Psoas muscle (tissue), 8 donors: ENCODE results near the gene CTH. TPM values are rescaled to one million over a fixed set of nuclear protein-coding genes. Genes with fewer than 3 reads are reported as not detected.

ENCODE experiments used
- ATAC-seq, 4 donors: fragments of 200-7000 bp; cut with Tn5 transposase; one replicate each; pipeline ENCODE4 v1.9.1; 2020; ENCODE audit warnings: moderate library complexity in 3 of 4, mild to moderate bottlenecking in 2 of 4
- DNase-seq, 2 donors: peaks; one replicate each; pipeline ENCODE4 v3.0.0-alpha.2; 2020
- H3K27ac ChIP-seq: fragments of 200-600 bp; one replicate; pipeline ENCODE4 v1.8.0; 2022
- H3K27me3 ChIP-seq, 3 donors: fragments of 200-600 bp in 1 of 3; one replicate each; pipeline versions ENCODE4 v1.6.1 to v1.8.0; 2013 to 2022; ENCODE audit warnings: low read length in 2 of 3, mild to moderate bottlenecking in 2 of 3, moderate library complexity in 1 of 3; ENCODE audit not compliant: insufficient read depth in 3 of 3
- H3K36me3 ChIP-seq, 2 donors: fragments of 200-600 bp in 1 of 2; one replicate each; pipeline versions ENCODE4 v1.6.1 to v1.8.0; 2013 to 2022; ENCODE audit warnings: low read depth in 1 of 2, mild to moderate bottlenecking in 1 of 2, moderate library complexity in 1 of 2; ENCODE audit not compliant: insufficient read depth in 1 of 2
- H3K4me1 ChIP-seq: fragments of 200-600 bp; one replicate; pipeline ENCODE4 v1.8.0; 2022
- H3K4me3 ChIP-seq: fragments of 200-600 bp; one replicate; pipeline ENCODE4 v1.8.0; 2022; ENCODE audit warnings: mild to moderate bottlenecking
- H3K9me3 ChIP-seq: fragments of 200-600 bp; one replicate; pipeline ENCODE4 v1.8.0; 2022
- CTCF ChIP-seq: fragments of 200-600 bp; IDR thresholded peaks from one replicate; pipeline ENCODE4 v1.8.0; 2022; ENCODE audit warnings: antibody characterized with exemption
- WGBS, 3 donors: extraction: QIAGEN DNeasy Blood & Tissue Kit; methylation state at CpG; one replicate each; pipeline versions ENCODE4 v1.1.6 to v1.1.7; 2013; 5-methylcytosine and 5-hydroxymethylcytosine counted together
- intact Hi-C, 2 donors: fragments of 100-400 bp; cut with DNase I; formaldehyde crosslinking; loops; one replicate each; pipeline versions ENCODE4 v1.11.0 to v1.14.2; 2022
- polyA plus RNA-seq, 3 donors: library from polyadenylated mRNA; stranded (reverse); fragments of 200-250 nt; gene quantifications; one replicate each; pipeline ENCODE4 v1.2.3, GENCODE V29; 2013
- total RNA-seq, 4 donors: library from RNA; stranded (reverse); fragmentation: NEBNext Ultra II Directional in 2 of 4; extraction: Animal tissue kit (Norgen Biotek cat#: 25700) in 2 of 4; gene quantifications; one replicate each; pipeline versions ENCODE4 v1.2.1 to v1.2.4, GENCODE V29; 2021 to 2023
- donor health status: healthy with polysubstance abuse.
- donor health status: DM: no; HTN: no; CAD: no; lungs with moderate emphysema.
- donor health status: Bipolar disorder and iron deficiency.
- donor health status: healthy.
- donor health status: DM: yes; HTN: yes; CAD: no.
- donor health status: DM: no; HTN: no; CAD: no.
- donor health status: DM: no; HTN: no; CAD: no.
- donor health status: DM: yes; HTN: yes; CAD: no.

Gene CTH
- total and polyA plus RNA-seq, 7 donors = 0.55 to 2.9 (median 1.5) TPM

- TF ChIP-seq CTCF = no peak
- Histone ChIP-seq H3K36me3 (peaks cover 0 to 61% of the 10 kb centered on the region in 2 donors), H3K27ac (no peak overlapping the region), H3K9me3 (no peaks in the 10 kb centered on the region), H3K27me3 (no peaks in the 10 kb centered on the region), H3K4me1 (no peaks in the 10 kb centered on the region), H3K4me3 (no peak overlapping the region)
- WGBS, 3 donors = 88 to 89% (median 88%) methylated on average over 4 of the region's 4 CpGs
- no peak for DNase-seq
- no peak for ATAC-seq
- intact Hi-C loops = no loop called here
Measured at GRCh38 chr1:70420320-70420719, 9.3 kb downstream of the CTH start.

- H3K27ac ChIP-seq = no peak overlapping the region
- no peaks in the 10 kb centered on the region for H3K4me1 ChIP-seq
- WGBS, 3 donors = 79 to 80% (median 79%) methylated on average over 7 of the region's 7 CpGs
- TF ChIP-seq CTCF = no peak
- intact Hi-C loops = no loop called here
- no peaks in the 10 kb centered on the region for H3K27me3 ChIP-seq
- H3K36me3 ChIP-seq = peaks cover 0 to 77% of the 10 kb centered on the region in 2 donors
- H3K4me3 ChIP-seq = no peak overlapping the region
- ATAC-seq = no peak
- H3K9me3 ChIP-seq = no peaks in the 10 kb centered on the region
- DNase-seq = no peak
Measured at GRCh38 chr1:70426154-70427131, 15.4 kb downstream of the CTH start.

GRCh38 chr1:70427976-70428375 lies 16.9 kb downstream of the CTH start:
- DNase-seq (no peak), ATAC-seq (no peak)
- Histone ChIP-seq H3K9me3 (no peaks in the 10 kb centered on the region), H3K27ac (no peak overlapping the region), H3K36me3 (peaks cover 0 to 84% of the 10 kb centered on the region in 2 donors), H3K4me1 (no peaks in the 10 kb centered on the region), H3K27me3 (no peaks in the 10 kb centered on the region), H3K4me3 (no peak overlapping the region)
- WGBS, 3 donors = 74 to 79% (median 79%) methylated on average over 3 of the region's 3 CpGs
- intact Hi-C loops = no loop called here
- no peak for TF ChIP-seq CTCF

- WGBS, 3 donors = 97 to 98% (median 98%) methylated on average over 2 of the region's 2 CpGs
Measured at GRCh38 chr1:70429219-70429618, 18.2 kb downstream of the CTH start.

More at GRCh38 chr1:70429219-70429618, 18.2 kb downstream of the CTH start:
- no peak for ATAC-seq
- no peaks in the 10 kb centered on the region for H3K27me3 ChIP-seq
- peaks cover 0 to 87% of the 10 kb centered on the region in 2 donors for H3K36me3 ChIP-seq
- H3K9me3 ChIP-seq = no peaks in the 10 kb centered on the region
- no peak for DNase-seq
- no peak overlapping the region for H3K27ac ChIP-seq
- H3K4me3 ChIP-seq = no peak overlapping the region
- intact Hi-C loops = no loop called here
- no peaks in the 10 kb centered on the region for H3K4me1 ChIP-seq
- no peak for TF ChIP-seq CTCF
